HepG2 (cell line): ENCODE measurements around the gene ACSM6. TPM values are rescaled to one million over a fixed set of nuclear protein-coding genes. Genes with fewer than 3 reads are reported as not detected.
"Not testable (repeated sequence)": the region's sequence is repeated elsewhere in the genome, so short reads cannot be mapped to it uniquely, and the experiment has no call there.

Source experiments
- ATAC-seq: fragments of 200-7000 bp; cut with Tn5 transposase; 3 replicates; pipeline ENCODE4 v1.9.1; 2020; ENCODE audit warnings: mild to moderate bottlenecking, moderate library complexity
- BruUV-seq: library from RNA; stranded (reverse); fragments of 400-500 nt; replicated peaks from 2 replicates; lab custom pipeline; 2021; lab: Mats Ljungman, UMichigan
- CTCF ChIA-PET: fragments of 300-600 bp; formaldehyde crosslinking; extraction: SDS; loops from one replicate; lab custom pipeline; 2021; ENCODE audit warnings: low total read pairs, inconsistent platforms, low intra/inter-chr PET ratio; lab: Yijun Ruan, JAX
- POLR2A ChIA-PET: fragments of 350-600 bp; sonication (Branson Sonifier 250); formaldehyde crosslinking; loops from one replicate; lab custom pipeline; 2020; ENCODE audit warnings: antibody characterized with exemption, inconsistent platforms; lab: Yijun Ruan, JAX
- DNase-seq: peaks from one replicate; pipeline ENCODE4 v3.0.0-alpha.2; 2015; ENCODE audit warnings: low spot score
- FAIRE-seq: peaks from 3 replicates; lab custom pipeline; 2011; peaks lifted over from hg19 to GRCh38; lab: Jason Lieb, UNC
- H2AFZ ChIP-seq: one replicate; pipeline ENCODE4 v1.6.1; 2011; ENCODE audit warnings: low read length, inconsistent platforms
- H3K27ac ChIP-seq: fragments of 300-600 bp; 3 replicates; pipeline ENCODE4 v1.8.0; 2011; ENCODE audit warnings: mixed run types, mild to moderate bottlenecking, mixed read lengths, low read length, inconsistent platforms; ENCODE audit not compliant: insufficient read depth; ENCODE audit errors: extremely low read length
- H3K27me3 ChIP-seq, 2 experiments: fragments of 200-600 bp in 1 of 2; 2 replicates in 1 of 2; 3 replicates in 1 of 2; pipeline versions ENCODE4 v1.6.0 to v1.8.0; 2011; ENCODE audit warnings: low read length in 2 of 2, mild to moderate bottlenecking in 2 of 2, moderate library complexity in 2 of 2, inconsistent platforms in 1 of 2; ENCODE audit not compliant: insufficient read depth in 2 of 2, control insufficient read depth in 1 of 2
- H3K36me3 ChIP-seq, 2 experiments: fragments of 200-600 bp in 1 of 2; replicated peaks in 1 of 2; 2 replicates in 1 of 2; 3 replicates in 1 of 2; pipeline versions ENCODE4 v1.5.1 to v1.8.0; 2011; ENCODE audit warnings: low read length in 2 of 2, inconsistent platforms in 1 of 2; ENCODE audit not compliant: insufficient read depth in 2 of 2, control insufficient read depth in 1 of 2
- H3K4me1 ChIP-seq: 2 replicates; pipeline ENCODE4 v1.5.1; 2012; ENCODE audit warnings: low read length, inconsistent platforms; ENCODE audit not compliant: insufficient read depth
- H3K4me2 ChIP-seq: 2 replicates; pipeline ENCODE4 v1.6.0; 2011; ENCODE audit warnings: low read depth, low read length, inconsistent platforms
- H3K4me3 ChIP-seq, 3 experiments: fragments of 200-600 bp in 1 of 3; sonication (generic), shearing (Covaris generic) in 1 of 3; replicated peaks in 1 of 3; 2 replicates each; pipeline ENCODE4 v1.5.1; 2011 to 2016; ENCODE audit warnings: low read length in 3 of 3, inconsistent platforms in 2 of 3, low read depth in 2 of 3, mild to moderate bottlenecking in 2 of 3, control low read depth in 1 of 3, mixed read lengths in 1 of 3; ENCODE audit not compliant: insufficient read depth in 1 of 3
- H3K79me2 ChIP-seq: one replicate; pipeline ENCODE4 v1.6.1; 2011; ENCODE audit warnings: low read length, inconsistent platforms; ENCODE audit not compliant: insufficient read depth
- H3K9ac ChIP-seq: 2 replicates; pipeline ENCODE4 v1.6.0; 2011; ENCODE audit warnings: mild to moderate bottlenecking, low read depth, low read length, inconsistent platforms; ENCODE audit not compliant: insufficient read depth
- H3K9me3 ChIP-seq: 2 replicates; pipeline ENCODE4 v1.5.1; 2012; ENCODE audit warnings: mild to moderate bottlenecking, low read length
- H4K20me1 ChIP-seq: 2 replicates; pipeline ENCODE4 v1.6.0; 2011; ENCODE audit warnings: inconsistent platforms, mild to moderate bottlenecking, low read length, moderate library complexity; ENCODE audit not compliant: insufficient read depth
- STAG1 ChIP-seq: sonication (generic); formaldehyde crosslinking; IDR thresholded peaks from 2 replicates; pipeline ENCODE4 v1.4.0; 2020; ENCODE audit warnings: missing genetic modification reagents
- ZNF543 ChIP-seq: sonication (generic); formaldehyde crosslinking; IDR thresholded peaks from 2 replicates; pipeline ENCODE4 v1.4.0; 2020; ENCODE audit warnings: mild to moderate bottlenecking, missing genetic modification reagents
- WGBS: methylation state at CpG from one replicate; pipeline ENCODE4 v1.1.6; 2017; ENCODE audit warnings: low lambda C conversion rate; 5-methylcytosine and 5-hydroxymethylcytosine counted together
- in situ Hi-C: cut with HindIII; loops from 2 replicates; pipeline ENCODE4 v1.10.0; 2017; ENCODE audit warnings: low pct_unique_long_range_greater_than_20kb; ENCODE audit not compliant: extremely low pct_ligation_motif_present
- intact Hi-C: fragments of 100-400 bp; cut with micrococcal nuclease; formaldehyde crosslinking; loops from one replicate; pipeline ENCODE4 v1.10.0; 2022; ENCODE audit not compliant: unreplicated experiment
- polyA plus RNA-seq, 8 experiments: library from polyadenylated mRNA; depleted of rRNA in 3 of 8; stranded (reverse) in 7 of 8; unstranded in 1 of 8; fragments of >200 nt; fragmentation: Illumina TruSeq in 4 of 8; extraction: Trizol in 4 of 8; gene quantifications; 2 replicates each; pipeline versions ENCODE4 v1.2.1 to v1.2.3, GENCODE V29; 2011 to 2016; ENCODE audit warnings: low read depth in 4 of 8, missing spikeins in 1 of 8, mixed read lengths in 1 of 8; ENCODE audit not compliant: insufficient read depth in 1 of 8
- total RNA-seq, 5 experiments: library from RNA; depleted of rRNA; stranded (reverse); fragments of >200 nt; fragmentation: Illumina TruSeq; extraction: Trizol; gene quantifications; 2 replicates each; pipeline ENCODE4 v1.2.3, GENCODE V29; 2016; ENCODE audit warnings: low read depth in 1 of 5
- TF ChIP-seq, protein P1 (sequence below): sonication (generic); formaldehyde crosslinking; IDR thresholded peaks from 2 replicates; pipeline ENCODE4 v1.5.0; 2020; ENCODE audit warnings: mild to moderate bottlenecking, missing genetic modification reagents, moderate library complexity

Gene ACSM6
- total and polyA plus RNA-seq, 2 of the 13 experiments (the other 11 are each of a cell fraction or from before 2014, with no cell fraction given), result not detected

DNA sequence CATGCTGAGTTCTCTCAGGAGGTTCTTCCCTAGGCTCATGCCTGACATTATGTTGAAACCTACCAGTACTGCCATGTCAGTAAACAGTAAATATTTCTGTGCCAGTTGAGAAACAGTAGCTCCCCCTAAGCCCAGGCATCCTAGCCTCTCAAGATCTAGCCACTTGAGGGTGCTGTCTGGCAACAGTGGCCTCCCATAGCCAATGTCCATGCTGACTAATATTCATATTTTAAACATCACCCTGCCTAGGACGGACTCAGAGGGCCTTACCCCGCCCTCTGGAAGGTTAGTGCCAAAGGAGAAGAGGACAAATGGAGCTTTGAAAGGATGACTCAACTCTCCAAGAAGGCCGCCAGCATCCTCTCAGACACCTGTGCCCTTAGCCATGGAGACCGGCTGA lies 7.7 kb downstream of the ACSM6 start:
- ATAC-seq, result peak; percentile 43; the same call in 1 of the 3 replicates
- no peaks in the 10 kb centered on the region for H3K79me2 ChIP-seq
- no peaks in the 10 kb centered on the region for H3K27me3 ChIP-seq
- H3K4me2 ChIP-seq, result no peak overlapping the region
- POLR2A ChIA-PET, result no interaction called here
- no peak overlapping the region for H2AFZ ChIP-seq
- TF ChIP-seq STAG1, result peak; percentile 44; the same call in 1 of the 2 replicates
- no peak for TF ChIP-seq ZNF543 (CRISPR knock-in tag)
- TF ChIP-seq, protein P1, sequence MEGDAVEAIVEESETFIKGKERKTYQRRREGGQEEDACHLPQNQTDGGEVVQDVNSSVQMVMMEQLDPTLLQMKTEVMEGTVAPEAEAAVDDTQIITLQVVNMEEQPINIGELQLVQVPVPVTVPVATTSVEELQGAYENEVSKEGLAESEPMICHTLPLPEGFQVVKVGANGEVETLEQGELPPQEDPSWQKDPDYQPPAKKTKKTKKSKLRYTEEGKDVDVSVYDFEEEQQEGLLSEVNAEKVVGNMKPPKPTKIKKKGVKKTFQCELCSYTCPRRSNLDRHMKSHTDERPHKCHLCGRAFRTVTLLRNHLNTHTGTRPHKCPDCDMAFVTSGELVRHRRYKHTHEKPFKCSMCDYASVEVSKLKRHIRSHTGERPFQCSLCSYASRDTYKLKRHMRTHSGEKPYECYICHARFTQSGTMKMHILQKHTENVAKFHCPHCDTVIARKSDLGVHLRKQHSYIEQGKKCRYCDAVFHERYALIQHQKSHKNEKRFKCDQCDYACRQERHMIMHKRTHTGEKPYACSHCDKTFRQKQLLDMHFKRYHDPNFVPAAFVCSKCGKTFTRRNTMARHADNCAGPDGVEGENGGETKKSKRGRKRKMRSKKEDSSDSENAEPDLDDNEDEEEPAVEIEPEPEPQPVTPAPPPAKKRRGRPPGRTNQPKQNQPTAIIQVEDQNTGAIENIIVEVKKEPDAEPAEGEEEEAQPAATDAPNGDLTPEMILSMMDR, result peak; percentile 31; the same call in 1 of the 2 replicates
- TF ChIP-seq, all 625 proteins: peak for 2
- WGBS, result 95% methylated on average over 4 of the region's 4 CpGs
- FAIRE-seq (no peak), DNase-seq (peak; percentile 14)
- Histone ChIP-seq H3K4me3 (no peak overlapping the region), H3K36me3 (no peaks in the 10 kb centered on the region), H4K20me1 (no peaks in the 10 kb centered on the region), H3K9ac (no peak overlapping the region), H3K27ac (no peak overlapping the region), H3K4me1 (no peaks in the 10 kb centered on the region), H3K9me3 (no peaks in the 10 kb centered on the region)
- intact Hi-C loops (no loop called here), in situ Hi-C loops (no loop called here)
- no TSS peak for BruUV-seq
- CTCF ChIA-PET, result no interaction called here

DNA sequence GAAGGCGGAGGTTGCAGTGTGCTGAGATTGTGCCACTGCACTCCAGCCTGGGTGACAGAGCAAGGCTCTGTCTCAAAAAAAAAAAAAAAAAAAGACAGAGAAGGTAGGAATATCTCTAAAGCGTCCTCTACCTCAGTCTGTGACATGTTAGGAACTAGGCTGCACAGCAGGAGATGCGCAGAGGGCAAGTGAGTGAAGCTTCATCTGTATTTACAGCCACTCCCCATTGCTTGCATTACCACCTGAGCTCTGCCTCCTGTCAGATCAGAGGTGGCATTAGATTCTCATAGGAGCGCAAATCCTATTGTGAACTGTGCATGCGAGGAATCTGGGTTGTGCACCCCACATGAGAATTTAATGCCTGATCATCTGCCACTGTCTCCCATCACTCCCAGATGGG lies 8.8 kb downstream of the ACSM6 start:
- BruUV-seq, in situ Hi-C loops: not testable (repeated sequence)
- 89% methylated on average over 5 of the region's 5 CpGs for WGBS

More for the DNA sequence above, 8.8 kb downstream of the ACSM6 start:
- H4K20me1 ChIP-seq, H3K79me2 ChIP-seq, H3K9ac ChIP-seq, H3K27ac ChIP-seq, CTCF ChIA-PET, POLR2A ChIA-PET, intact Hi-C loops, H2AFZ ChIP-seq, FAIRE-seq, H3K4me2 ChIP-seq, ATAC-seq, H3K36me3 ChIP-seq, H3K4me3 ChIP-seq, H3K4me1 ChIP-seq, H3K9me3 ChIP-seq, DNase-seq, H3K27me3 ChIP-seq: not testable (repeated sequence)
